Vagina (tissue), 2 donors: Measurements from ENCODE around the gene CPOX.

Experiments
- CTCF ChIP-seq, 3 experiments: fragments of 450-650 bp in 2 of 3; fragments of 200-600 bp in 1 of 3; sonication (generic) in 1 of 3; IDR thresholded peaks; one replicate each; pipeline ENCODE4 v1.5.1; 2017 to 2019; ENCODE audit warnings: antibody characterized with exemption in 3 of 3, mild to moderate bottlenecking in 2 of 3, moderate library complexity in 2 of 3
- POLR2A ChIP-seq, 2 donors: fragments of 450-650 bp; IDR thresholded peaks; one replicate each; pipeline ENCODE4 v1.6.1; 2017; ENCODE audit warnings: antibody characterized with exemption in 2 of 2, mild to moderate bottlenecking in 2 of 2, moderate library complexity in 2 of 2
- POLR2AphosphoS5 ChIP-seq, 2 donors: sonication (generic); formaldehyde crosslinking; IDR thresholded peaks; one replicate each; pipeline ENCODE4 v1.9.0; 2017; ENCODE audit warnings: antibody characterized with exemption in 2 of 2, mild to moderate bottlenecking in 2 of 2, low read depth in 1 of 2; ENCODE audit not compliant: insufficient read depth in 1 of 2

- TF ChIP-seq CTCF (IDR thresholded peaks at IDR 0.05): no peak
- TF ChIP-seq POLR2A (IDR thresholded peaks at IDR 0.05): no peak
- no peak for TF ChIP-seq POLR2AphosphoS5 (IDR thresholded peaks at IDR 0.05; ENCODE audit: insufficient read depth in 1 of 2, low read depth in 1 of 2)
Observed at GRCh38 chr3:98542623-98543022, 50.8 kb downstream of the CPOX start.
